Trophoblast cell (in vitro differentiated cells and primary cell): ENCODE results near the gene SLC4A11.

Experiments used
- DNase-seq, 2 donors: peaks; one replicate each; pipeline ENCODE4 v3.0.0-alpha.2; 2016
- H2AFZ ChIP-seq: 2 replicates; pipeline ENCODE4 v1.6.1; 2013; ENCODE audit warnings: low read length, moderate library complexity, mild to moderate bottlenecking; ENCODE audit not compliant: insufficient read depth, poor library complexity
- H2AK5ac ChIP-seq: 2 replicates; pipeline ENCODE4 v1.6.1; 2013; ENCODE audit warnings: mild to moderate bottlenecking, low read length
- H2BK120ac ChIP-seq: 2 replicates; pipeline ENCODE4 v1.6.1; 2013; ENCODE audit warnings: low read length, mild to moderate bottlenecking, moderate library complexity; ENCODE audit not compliant: insufficient read depth, poor library complexity
- H2BK12ac ChIP-seq: 2 replicates; pipeline ENCODE4 v1.6.1; 2013; ENCODE audit warnings: mild to moderate bottlenecking, low read length, moderate library complexity
- H2BK5ac ChIP-seq: 2 replicates; pipeline ENCODE4 v1.6.1; 2013; ENCODE audit warnings: low read length, low read depth, moderate library complexity, mild to moderate bottlenecking; ENCODE audit not compliant: poor library complexity
- H3K14ac ChIP-seq: 2 replicates; pipeline ENCODE4 v1.6.1; 2013; ENCODE audit warnings: mild to moderate bottlenecking, low read length
- H3K18ac ChIP-seq: 2 replicates; pipeline ENCODE4 v1.6.1; 2013; ENCODE audit warnings: mild to moderate bottlenecking, low read length
- H3K23ac ChIP-seq: 2 replicates; pipeline ENCODE4 v1.6.1; 2013; ENCODE audit warnings: low read length
- H3K27ac ChIP-seq: 2 replicates; pipeline ENCODE4 v1.5.1; 2013; ENCODE audit warnings: low read depth, mild to moderate bottlenecking, inconsistent platforms, low read length, moderate library complexity
- H3K27me3 ChIP-seq: 2 replicates; pipeline ENCODE4 v1.6.1; 2013; ENCODE audit warnings: inconsistent platforms, mild to moderate bottlenecking, low read length, moderate library complexity; ENCODE audit not compliant: insufficient read depth
- H3K36me3 ChIP-seq, 2 experiments: 1 replicate in 1 of 2; 2 replicates in 1 of 2; pipeline ENCODE4 v1.6.1; 2013; ENCODE audit warnings: low read length in 2 of 2, mild to moderate bottlenecking in 2 of 2, moderate library complexity in 1 of 2; ENCODE audit not compliant: insufficient read depth in 2 of 2, control insufficient read depth in 1 of 2
- H3K4ac ChIP-seq: 2 replicates; pipeline ENCODE4 v1.6.1; 2013; ENCODE audit warnings: low read depth, mild to moderate bottlenecking, low read length, moderate library complexity
- H3K4me1 ChIP-seq, 2 experiments: 1 replicate in 1 of 2; 2 replicates in 1 of 2; pipeline ENCODE4 v1.6.1; 2013; ENCODE audit warnings: low read length in 2 of 2, mild to moderate bottlenecking in 2 of 2, moderate library complexity in 1 of 2; ENCODE audit not compliant: insufficient read depth in 2 of 2, control insufficient read depth in 1 of 2
- H3K4me2 ChIP-seq: 2 replicates; pipeline ENCODE4 v1.6.1; 2013; ENCODE audit warnings: inconsistent platforms, mild to moderate bottlenecking, low read length, moderate library complexity
- H3K4me3 ChIP-seq: 2 replicates; pipeline ENCODE4 v1.5.1; 2013; ENCODE audit warnings: mild to moderate bottlenecking, low read depth, low read length, inconsistent platforms
- H3K79me1 ChIP-seq: one replicate; pipeline ENCODE4 v1.6.1; 2013; ENCODE audit warnings: low read length
- H3K79me2 ChIP-seq: 2 replicates; pipeline ENCODE4 v1.6.1; 2013; ENCODE audit warnings: low read length, mild to moderate bottlenecking; ENCODE audit not compliant: control insufficient read depth, insufficient read depth, poor library complexity
- H3K9ac ChIP-seq: 2 replicates; pipeline ENCODE4 v1.6.1; 2013; ENCODE audit warnings: mild to moderate bottlenecking, low read length
- H3K9me3 ChIP-seq: 2 replicates; pipeline ENCODE4 v1.6.1; 2013; ENCODE audit warnings: low read depth, mild to moderate bottlenecking, control low read depth, inconsistent platforms, low read length; ENCODE audit not compliant: insufficient read depth
- H4K12ac ChIP-seq: 2 replicates; pipeline ENCODE4 v1.6.1; 2013; ENCODE audit warnings: low read depth, mild to moderate bottlenecking, low read length, moderate library complexity
- H4K8ac ChIP-seq: 2 replicates; pipeline ENCODE4 v1.6.1; 2013; ENCODE audit warnings: low read depth, mild to moderate bottlenecking, low read length, moderate library complexity
- H4K91ac ChIP-seq: one replicate; pipeline ENCODE4 v1.6.1; 2013; ENCODE audit warnings: low read depth, mild to moderate bottlenecking, low read length, moderate library complexity
- WGBS: extraction: QIAGEN DNeasy Blood & Tissue Kit; methylation state at CpG from one replicate; pipeline ENCODE4 v1.1.7; 2013; ENCODE audit warnings: missing lambda C conversion rate; ENCODE audit not compliant: insufficient read length, insufficient coverage; ENCODE audit errors: extremely low coverage; 5-methylcytosine and 5-hydroxymethylcytosine counted together

Gene SLC4A11

GRCh38 chr20:3229158-3229557, 9.8 kb downstream of the SLC4A11 start:
- Histone ChIP-seq H3K4ac (no peak overlapping the region), H3K4me3 (no peak overlapping the region), H3K79me1 (no peaks in the 10 kb centered on the region), H2AK5ac (no peak overlapping the region), H3K18ac (no peak overlapping the region), H3K9ac (no peak overlapping the region), H3K36me3 (peaks cover 6 to 7% of the 10 kb centered on the region in 2 experiments), H3K27ac (no peak overlapping the region), H3K27me3 (no peaks in the 10 kb centered on the region), H3K4me1 (no peaks in the 10 kb centered on the region), H4K8ac (no peak overlapping the region), H2BK120ac (no peak overlapping the region), H3K14ac (no peak overlapping the region), H3K4me2 (no peak overlapping the region), H4K12ac (no peak overlapping the region), H2BK5ac (no peak overlapping the region), H3K9me3 (no peaks in the 10 kb centered on the region), H3K23ac (no peak overlapping the region), H2AFZ (no peak overlapping the region), H3K79me2 (no peaks in the 10 kb centered on the region), H4K91ac (no peak overlapping the region), H2BK12ac (no peak overlapping the region)
- WGBS, result no CpG with 5 or more reads among the region's 22 CpGs
- no peak for DNase-seq

DNA sequence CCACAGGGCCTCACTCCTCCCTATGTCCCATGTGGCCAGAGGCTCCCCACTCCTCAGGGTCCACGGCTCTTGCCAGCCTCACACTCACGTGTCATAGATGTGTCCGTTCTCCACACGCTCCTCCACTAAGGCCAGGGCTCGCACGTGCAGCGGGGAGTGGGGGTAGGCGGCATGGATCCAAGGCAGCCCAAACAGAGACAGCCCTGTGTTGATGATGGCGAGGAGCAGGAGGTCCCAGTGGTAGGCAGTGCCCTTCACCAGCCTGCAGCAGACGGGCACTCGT, 10.3 kb downstream of the SLC4A11 start:
- H3K79me1 ChIP-seq, result no peaks in the 10 kb centered on the region
- H2BK12ac ChIP-seq, result no peak overlapping the region
- no peak overlapping the region for H4K12ac ChIP-seq
- H4K8ac ChIP-seq, result no peak overlapping the region
- H2BK120ac ChIP-seq, result no peak overlapping the region
- no peak overlapping the region for H3K23ac ChIP-seq
- no peaks in the 10 kb centered on the region for H3K4me1 ChIP-seq
- H2AFZ ChIP-seq, result no peak overlapping the region
- no peak overlapping the region for H2AK5ac ChIP-seq
- no peak overlapping the region for H3K27ac ChIP-seq
- H3K9ac ChIP-seq, result no peak overlapping the region
- no peak overlapping the region for H3K4me3 ChIP-seq
- H3K9me3 ChIP-seq, result no peaks in the 10 kb centered on the region
- H3K14ac ChIP-seq, result no peak overlapping the region
- H3K4me2 ChIP-seq, result no peak overlapping the region
- H3K27me3 ChIP-seq, result no peaks in the 10 kb centered on the region
- H2BK5ac ChIP-seq, result no peak overlapping the region
- H3K36me3 ChIP-seq, result peaks cover 7 to 9% of the 10 kb centered on the region in 2 experiments
- H4K91ac ChIP-seq, result no peak overlapping the region
- no peak for DNase-seq
- no peak overlapping the region for H3K18ac ChIP-seq
- H3K79me2 ChIP-seq, result no peaks in the 10 kb centered on the region
- H3K4ac ChIP-seq, result no peak overlapping the region
- no CpG with 5 or more reads among the region's 11 CpGs for WGBS

DNA sequence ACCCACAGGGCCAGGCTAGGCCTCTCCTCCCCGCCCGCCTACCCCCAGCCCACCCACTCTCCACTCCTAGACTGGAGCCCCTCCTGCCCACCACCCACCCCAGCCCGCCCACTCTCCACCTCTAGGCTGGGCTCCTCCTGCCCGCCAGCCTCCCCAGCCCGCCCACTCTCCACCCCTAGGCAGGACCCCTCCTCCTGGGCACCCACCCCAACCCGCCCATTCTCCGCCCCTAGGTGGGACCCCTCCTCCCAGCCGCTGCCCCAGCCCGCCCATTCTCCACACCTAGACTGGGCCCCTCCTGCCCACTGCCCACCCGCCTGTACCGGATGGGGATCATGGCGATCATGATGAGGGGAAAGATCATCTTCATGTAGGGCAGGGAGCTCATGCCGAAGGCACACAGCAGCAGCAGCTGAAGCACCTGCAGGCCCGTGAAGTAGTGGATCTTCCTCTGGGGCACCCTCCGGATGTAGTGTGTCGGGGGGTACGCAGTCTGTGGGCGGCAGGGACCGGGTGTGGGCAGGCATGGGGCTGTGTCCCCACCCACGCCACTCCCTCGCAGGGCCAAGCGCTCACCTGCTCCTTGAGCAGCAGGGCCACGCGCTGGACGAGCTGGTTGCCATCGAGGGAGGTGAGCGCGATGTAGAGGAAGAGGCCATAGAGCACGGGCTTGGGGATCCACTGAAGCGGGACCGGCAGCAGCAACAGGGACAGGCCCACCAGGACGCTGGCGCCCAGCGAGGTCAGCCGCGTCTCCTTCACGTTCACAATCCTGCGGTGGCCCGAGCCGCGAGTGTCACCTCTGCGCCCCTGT, 10.8 kb downstream of the SLC4A11 start:
- no peak overlapping the region for H2BK5ac ChIP-seq
- H4K8ac ChIP-seq, result no peak overlapping the region
- H3K9me3 ChIP-seq, result no peaks in the 10 kb centered on the region
- no peak overlapping the region for H3K4me2 ChIP-seq
- H3K27ac ChIP-seq, result no peak overlapping the region
- no peaks in the 10 kb centered on the region for H3K4me1 ChIP-seq
- H3K23ac ChIP-seq, result no peak overlapping the region
- no peak overlapping the region for H2BK120ac ChIP-seq
- H3K14ac ChIP-seq, result no peak overlapping the region
- no peaks in the 10 kb centered on the region for H3K27me3 ChIP-seq
- H2AK5ac ChIP-seq, result no peak overlapping the region
- no peak for DNase-seq
- H3K9ac ChIP-seq, result no peak overlapping the region
- no peaks in the 10 kb centered on the region for H3K79me2 ChIP-seq
- no peak overlapping the region for H4K12ac ChIP-seq
- no peak overlapping the region for H2AFZ ChIP-seq
- no peak overlapping the region for H3K4me3 ChIP-seq
- no peak overlapping the region for H4K91ac ChIP-seq
- H2BK12ac ChIP-seq, result no peak overlapping the region
- H3K36me3 ChIP-seq, result peaks cover 11 to 14% of the 10 kb centered on the region in 2 experiments
- no peaks in the 10 kb centered on the region for H3K79me1 ChIP-seq
- H3K4ac ChIP-seq, result no peak overlapping the region
- H3K18ac ChIP-seq, result no peak overlapping the region
- whole genome bisulfite sequencing, result no CpG with 5 or more reads among the region's 42 CpGs

DNA sequence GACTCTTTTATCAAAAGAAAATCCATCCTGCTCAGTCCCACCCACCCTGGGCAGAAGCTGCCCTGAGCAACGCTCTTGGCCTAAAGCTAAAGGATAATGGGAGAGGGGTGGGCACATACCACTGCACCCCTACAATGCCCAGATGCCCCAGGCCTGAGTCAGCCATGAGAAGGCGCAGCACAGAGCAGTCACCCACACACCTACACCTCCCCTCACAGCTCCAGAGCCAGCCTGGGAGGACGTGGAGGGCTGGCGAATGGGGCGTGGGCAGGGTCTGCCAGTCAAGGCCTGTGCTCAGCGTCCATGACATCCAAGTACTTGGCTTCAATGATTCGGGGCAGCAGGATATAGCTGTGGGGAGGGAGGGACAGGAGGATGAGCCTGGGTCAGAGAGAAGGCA, 11.5 kb downstream of the SLC4A11 start:
- Histone ChIP-seq H4K8ac (no peak overlapping the region), H3K79me1 (no peaks in the 10 kb centered on the region), H3K79me2 (no peaks in the 10 kb centered on the region), H3K27ac (no peak overlapping the region), H3K23ac (no peak overlapping the region), H3K14ac (no peak overlapping the region), H3K4me3 (no peak overlapping the region), H3K9me3 (no peaks in the 10 kb centered on the region), H2AFZ (no peak overlapping the region), H3K36me3 (peaks cover 14 to 17% of the 10 kb centered on the region in 2 experiments), H4K12ac (no peak overlapping the region), H2BK120ac (no peak overlapping the region), H2AK5ac (no peak overlapping the region), H3K4me2 (no peak overlapping the region), H3K18ac (no peak overlapping the region), H3K9ac (no peak overlapping the region), H3K4me1 (no peaks in the 10 kb centered on the region), H2BK5ac (no peak overlapping the region), H3K27me3 (no peaks in the 10 kb centered on the region), H4K91ac (no peak overlapping the region), H3K4ac (no peak overlapping the region), H2BK12ac (no peak overlapping the region)
- no peak for DNase-seq
- WGBS, result no CpG with 5 or more reads among the region's 7 CpGs
